NCI-H526 (cell line): ENCODE data around the gene SNX11.

ENCODE experiments used
- DNase-seq, 2 experiments: peaks; one replicate each; lab custom pipeline; 2025; lab: John Stamatoyannopoulos, UW

The SNX11 gene

GRCh38 chr17:48100160-48100559, 7.4 kb upstream of the SNX11 start:
- no peak for DNase-seq

GRCh38 chr17:48100591-48101011, 7.0 kb upstream of the SNX11 start:
- peak; percentile 85 to 89 for DNase-seq

- DNase-seq, result peak; percentile 98 to 99
Observed at GRCh38 chr17:48101012-48101720, 6.4 kb upstream of the SNX11 start, which contains the start of gene CBX1. Gene CBX1 (minus strand): TSS chr17:48101478. CDS start chr17:48077004, 24,474 bp downstream.

DNA sequence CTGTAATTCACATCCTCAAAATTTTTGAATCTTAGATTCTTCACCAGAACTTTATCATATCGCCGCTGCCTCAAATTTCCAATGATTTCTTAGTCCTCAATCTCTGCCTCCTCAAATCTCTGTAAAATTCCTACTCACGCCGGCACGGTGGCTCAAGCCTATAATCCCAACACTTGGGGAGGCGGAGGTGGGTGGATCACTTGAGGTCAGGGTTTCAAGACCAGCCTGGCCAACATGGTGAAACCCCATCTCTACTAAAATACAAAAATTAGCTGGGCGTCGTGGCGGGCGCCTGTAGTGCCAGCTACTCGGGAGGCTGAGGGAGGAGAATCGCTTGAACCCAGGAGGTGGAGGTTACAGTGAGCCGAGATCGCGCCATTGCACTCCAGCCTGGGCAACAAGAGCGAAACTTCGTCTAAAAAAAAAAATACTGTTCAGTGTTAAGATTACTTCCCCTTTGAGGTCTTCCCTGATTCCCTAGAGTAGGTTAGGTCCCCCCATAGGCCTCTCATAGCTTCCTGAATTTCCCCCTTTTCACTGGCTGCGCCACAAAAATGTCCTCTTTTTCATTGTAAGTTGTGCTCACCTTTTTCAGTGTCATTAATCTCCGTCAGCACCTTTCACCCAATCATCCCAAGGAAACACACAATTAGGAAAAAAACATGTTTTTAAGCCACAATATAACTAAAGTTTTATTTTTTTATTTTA, 5.4 kb upstream of the SNX11 start:
- no peak for DNase-seq

DNA sequence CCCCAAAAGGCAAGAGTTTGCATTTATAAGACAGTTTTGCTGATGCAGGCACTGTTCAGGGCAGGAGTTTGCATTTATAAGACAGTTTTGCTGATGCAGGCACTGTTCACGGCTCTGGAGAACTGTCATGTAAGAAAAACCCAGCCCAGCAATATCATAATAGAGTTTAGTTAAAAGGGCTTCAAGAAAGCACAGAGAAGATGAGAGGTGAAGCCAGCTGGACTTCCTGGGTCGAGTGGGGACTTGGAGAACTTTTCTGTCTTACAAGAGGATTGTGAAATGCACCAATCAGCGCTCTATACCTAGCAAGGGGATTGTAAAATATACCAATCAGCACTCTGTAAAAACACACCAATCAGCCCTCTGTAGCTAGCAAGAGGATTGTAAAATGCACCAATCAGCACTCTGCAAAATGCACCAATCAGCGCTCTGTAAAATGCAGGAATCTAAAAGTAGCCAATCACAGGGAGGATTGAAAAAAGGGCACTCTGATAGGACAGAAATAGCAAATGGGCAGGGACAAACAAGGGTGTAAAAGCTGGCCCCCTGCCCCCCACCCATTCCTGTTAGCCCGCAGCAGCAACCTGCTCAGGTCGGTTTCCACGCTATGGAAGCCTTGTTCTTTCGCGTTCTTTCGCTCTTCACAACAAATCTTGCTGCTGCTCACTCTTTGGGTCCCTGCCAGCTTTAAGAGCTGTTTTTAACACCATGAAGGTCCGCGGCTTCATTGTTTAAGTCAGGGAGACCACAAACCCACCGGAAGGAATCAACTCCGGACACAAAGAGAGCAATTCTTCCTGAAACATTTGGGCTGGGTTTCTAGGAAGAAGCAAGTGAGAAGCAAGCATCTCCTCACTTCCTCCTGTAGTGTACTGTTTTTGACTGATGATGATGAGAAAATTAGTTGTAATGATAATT, 4.5 kb upstream of the SNX11 start:
- peak; percentile 8 to 9 for DNase-seq

DNA sequence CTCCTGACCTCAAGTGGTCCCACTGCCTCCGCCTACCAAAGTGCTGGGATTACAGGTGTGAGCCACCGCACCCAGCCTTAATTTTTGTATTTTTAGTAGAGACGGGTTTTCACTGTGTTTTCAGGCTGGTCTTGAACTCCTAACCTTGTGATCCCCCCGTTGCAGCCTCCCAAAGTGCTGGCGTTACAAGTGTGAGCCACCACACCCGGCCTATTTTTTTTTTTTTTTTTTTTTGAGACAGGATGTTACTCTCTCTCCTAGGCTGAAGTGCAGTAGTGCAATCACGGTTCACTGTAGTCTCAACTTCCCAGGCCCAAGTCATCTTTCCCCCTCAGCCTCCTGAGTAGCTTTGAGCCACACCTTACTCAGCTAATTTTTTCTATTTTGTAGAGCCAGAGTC, 3.1 kb upstream of the SNX11 start:
- DNase-seq, result no peak

- DNase-seq, result no peak
Observed at GRCh38 chr17:48106802-48107136, 797 bp upstream of the SNX11 start.

- no peak for DNase-seq
Observed at GRCh38 chr17:48110761-48111160, 3.2 kb downstream of the SNX11 start.

DNA sequence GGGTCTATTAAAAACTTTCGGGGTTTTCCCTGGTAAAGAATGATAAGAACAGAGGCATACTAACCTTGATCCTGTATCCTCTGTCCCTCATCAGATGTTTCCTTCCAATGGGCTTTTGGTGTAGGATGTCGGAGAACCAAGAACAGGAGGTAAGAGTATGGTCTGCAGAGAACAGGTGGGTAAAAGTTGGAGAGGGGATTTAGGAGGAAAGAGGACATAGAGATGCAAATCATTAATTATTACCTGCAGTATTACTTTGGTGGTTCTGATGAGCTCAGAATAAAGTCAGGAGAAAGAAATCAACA, 4.3 kb downstream of the SNX11 start:
- DNase-seq, result no peak

DNA sequence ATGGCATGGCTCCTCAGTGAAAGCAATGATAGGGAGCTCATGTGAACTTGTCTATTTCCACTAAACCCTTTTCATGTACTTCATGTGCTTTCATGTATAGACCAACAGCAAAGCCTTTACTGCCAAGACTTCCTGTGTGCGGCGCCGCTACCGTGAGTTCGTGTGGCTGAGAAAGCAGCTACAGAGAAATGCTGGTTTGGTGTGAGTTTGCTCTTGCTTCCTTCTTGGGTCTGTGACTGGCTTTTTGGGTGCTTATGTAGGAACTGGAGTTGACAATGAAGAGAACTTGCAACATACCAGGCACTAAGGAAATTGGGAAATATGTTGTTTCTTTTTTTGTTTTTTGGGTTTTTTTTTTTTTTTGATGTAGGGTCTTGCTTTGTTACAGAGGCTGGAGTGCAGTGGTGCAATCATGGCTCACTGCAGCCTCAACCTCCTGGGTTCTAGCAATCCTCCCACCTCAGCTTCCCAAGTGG, 5.7 kb downstream of the SNX11 start:
- DNase-seq, result no peak

GRCh38 chr17:48121923-48122664, 14.5 kb downstream of the SNX11 start:
- DNase-seq, result no peak

DNA sequence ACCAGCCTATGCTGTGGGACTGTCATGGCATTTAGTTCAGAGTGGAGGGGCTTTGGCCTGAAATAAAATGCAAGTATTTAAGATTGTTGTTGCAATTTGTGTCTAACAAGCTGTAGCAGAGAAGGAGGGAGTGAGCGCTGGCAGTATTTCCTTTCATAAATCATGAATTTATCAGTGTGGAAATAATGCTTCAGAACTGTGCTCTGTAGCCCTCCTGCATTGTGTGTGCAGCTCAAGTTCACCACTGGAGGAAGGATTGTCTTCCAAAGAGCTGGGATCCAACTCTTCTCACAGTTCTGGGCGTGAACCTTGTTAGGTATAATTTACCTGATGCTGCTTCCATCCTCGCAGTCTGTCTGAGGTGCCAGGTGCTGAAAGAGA, 15.1 kb downstream of the SNX11 start:
- DNase-seq, result no peak

GRCh38 chr17:48123111-48123510, 15.5 kb downstream of the SNX11 start:
- no peak for DNase-seq

DNA sequence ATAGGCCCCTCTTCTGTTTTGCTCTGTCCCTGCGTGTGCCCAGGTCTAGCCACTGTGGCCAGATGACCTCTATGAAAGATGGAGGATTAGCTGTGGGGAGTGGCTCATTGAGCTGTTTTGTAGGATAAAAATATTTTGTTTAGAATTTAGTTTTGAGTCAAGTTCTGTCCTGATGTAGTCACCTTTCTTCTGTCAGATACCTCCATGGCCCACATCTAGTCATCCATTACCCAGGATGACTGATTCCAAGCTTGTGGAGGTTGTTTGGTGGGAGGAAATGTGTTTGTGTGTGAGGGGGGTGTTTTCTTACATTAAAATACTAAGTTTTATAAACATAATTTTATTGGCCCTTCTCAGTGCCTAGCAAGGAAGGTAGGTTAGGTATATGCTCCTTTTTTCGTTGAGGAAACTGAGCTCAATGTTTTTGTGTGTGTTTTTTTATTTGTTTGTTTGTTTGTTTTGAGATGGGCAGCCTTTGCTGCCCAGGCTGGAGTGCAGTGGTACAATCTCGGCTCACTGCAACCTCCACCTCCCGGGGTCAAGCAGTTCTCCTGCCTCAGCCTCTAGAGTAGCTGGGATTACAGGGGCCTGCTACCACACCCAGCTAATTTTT, 16.3 kb downstream of the SNX11 start:
- DNase-seq, result no peak

- DNase-seq, result no peak
Observed at GRCh38 chr17:48125829-48126531, 18.4 kb downstream of the SNX11 start.

- no peak for DNase-seq
Observed at GRCh38 chr17:48126532-48126850, 18.9 kb downstream of the SNX11 start.

- DNase-seq, result no peak
Observed at GRCh38 chr17:48127371-48128051, 19.9 kb downstream of the SNX11 start.

GRCh38 chr17:48128400-48128799, 20.8 kb downstream of the SNX11 start:
- DNase-seq, result no peak

DNA sequence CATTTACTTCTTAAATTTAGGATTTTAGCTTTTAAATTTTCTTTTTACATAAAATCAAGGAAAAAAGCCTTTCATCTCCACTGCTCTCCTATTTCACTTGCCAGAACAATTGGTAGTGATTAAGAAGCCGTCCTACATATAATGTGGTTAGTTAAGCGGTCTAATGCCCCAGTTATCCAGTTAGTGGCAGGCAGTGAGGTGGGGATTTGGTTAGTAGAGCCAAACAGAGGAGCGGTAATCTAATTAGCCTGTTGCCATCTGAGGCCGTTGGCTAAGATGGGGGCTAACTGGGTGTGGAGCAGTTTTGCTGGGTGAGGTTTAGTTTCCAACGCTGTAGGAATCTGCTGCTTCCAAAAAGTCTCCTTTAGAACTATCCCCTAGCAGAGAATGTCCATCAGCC, 22.4 kb downstream of the SNX11 start:
- no peak for DNase-seq

- DNase-seq, result peak; percentile 76 to 89
Observed at GRCh38 chr17:48131216-48131824, 23.8 kb downstream of the SNX11 start.
